ENCODE results near the gene RGS7. TPM values are rescaled to one million over a fixed set of nuclear protein-coding genes. Genes with fewer than 3 reads are reported as not detected.

Gene RGS7
- polyA plus RNA-seq, 1 donor from 2014 or later: 24.2 TPM

DNA sequence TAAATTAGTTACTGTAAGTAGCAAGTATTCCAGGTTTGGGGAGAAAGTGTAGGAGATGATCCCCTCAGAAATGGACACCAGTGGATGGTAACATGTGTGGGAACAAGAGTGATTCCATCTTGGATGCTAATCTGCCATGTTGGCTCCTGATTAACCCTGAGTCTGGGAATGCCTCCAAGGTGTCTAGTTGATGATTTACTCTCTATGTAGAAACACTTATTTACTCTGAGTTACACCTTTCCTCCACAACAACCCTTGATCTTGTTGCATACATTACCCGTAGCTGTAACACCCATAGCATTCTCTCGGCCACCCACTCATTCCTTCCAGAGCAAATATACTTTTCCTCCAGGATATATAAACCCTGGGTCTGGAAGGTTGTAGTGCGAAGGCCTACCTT, 429.2 kb downstream of the RGS7 start:
- Histone ChIP-seq H3K9ac (ENCODE audit: low read length) (no peak overlapping the region), H3K9me2 (ENCODE audit: insufficient read depth, low read length) (no peaks in the 10 kb centered on the region), H3K36me3 (ENCODE audit: insufficient read depth, low read length) (no peaks in the 10 kb centered on the region), H3K27me3 (ENCODE audit: insufficient read depth, low read depth, low read length) (no peaks in the 10 kb centered on the region), H4K20me1 (ENCODE audit: insufficient read depth) (no peaks in the 10 kb centered on the region), H2AFZ (ENCODE audit: low read depth, low read length) (no peak overlapping the region), H3K27ac (ENCODE audit: low read length) (no peak overlapping the region), H3K9me3 (ENCODE audit: low read length) (no peaks in the 10 kb centered on the region), H3K4me2 (ENCODE audit: low read length) (no peak overlapping the region), H3K79me2 (replicated peaks; ENCODE audit: insufficient read depth, low read length) (no peaks in the 10 kb centered on the region), H3K4me3 (ENCODE audit: low read length) (no peak overlapping the region), H3F3A (ENCODE audit: insufficient read depth, low read length, poor library complexity, severe bottlenecking) (no peaks in the 10 kb centered on the region)
- TF ChIP-seq, protein P1, sequence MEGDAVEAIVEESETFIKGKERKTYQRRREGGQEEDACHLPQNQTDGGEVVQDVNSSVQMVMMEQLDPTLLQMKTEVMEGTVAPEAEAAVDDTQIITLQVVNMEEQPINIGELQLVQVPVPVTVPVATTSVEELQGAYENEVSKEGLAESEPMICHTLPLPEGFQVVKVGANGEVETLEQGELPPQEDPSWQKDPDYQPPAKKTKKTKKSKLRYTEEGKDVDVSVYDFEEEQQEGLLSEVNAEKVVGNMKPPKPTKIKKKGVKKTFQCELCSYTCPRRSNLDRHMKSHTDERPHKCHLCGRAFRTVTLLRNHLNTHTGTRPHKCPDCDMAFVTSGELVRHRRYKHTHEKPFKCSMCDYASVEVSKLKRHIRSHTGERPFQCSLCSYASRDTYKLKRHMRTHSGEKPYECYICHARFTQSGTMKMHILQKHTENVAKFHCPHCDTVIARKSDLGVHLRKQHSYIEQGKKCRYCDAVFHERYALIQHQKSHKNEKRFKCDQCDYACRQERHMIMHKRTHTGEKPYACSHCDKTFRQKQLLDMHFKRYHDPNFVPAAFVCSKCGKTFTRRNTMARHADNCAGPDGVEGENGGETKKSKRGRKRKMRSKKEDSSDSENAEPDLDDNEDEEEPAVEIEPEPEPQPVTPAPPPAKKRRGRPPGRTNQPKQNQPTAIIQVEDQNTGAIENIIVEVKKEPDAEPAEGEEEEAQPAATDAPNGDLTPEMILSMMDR (IDR thresholded peaks at IDR 0.05; ENCODE audit: poor library complexity, severe bottlenecking): no peak
- TF ChIP-seq, protein P2, sequence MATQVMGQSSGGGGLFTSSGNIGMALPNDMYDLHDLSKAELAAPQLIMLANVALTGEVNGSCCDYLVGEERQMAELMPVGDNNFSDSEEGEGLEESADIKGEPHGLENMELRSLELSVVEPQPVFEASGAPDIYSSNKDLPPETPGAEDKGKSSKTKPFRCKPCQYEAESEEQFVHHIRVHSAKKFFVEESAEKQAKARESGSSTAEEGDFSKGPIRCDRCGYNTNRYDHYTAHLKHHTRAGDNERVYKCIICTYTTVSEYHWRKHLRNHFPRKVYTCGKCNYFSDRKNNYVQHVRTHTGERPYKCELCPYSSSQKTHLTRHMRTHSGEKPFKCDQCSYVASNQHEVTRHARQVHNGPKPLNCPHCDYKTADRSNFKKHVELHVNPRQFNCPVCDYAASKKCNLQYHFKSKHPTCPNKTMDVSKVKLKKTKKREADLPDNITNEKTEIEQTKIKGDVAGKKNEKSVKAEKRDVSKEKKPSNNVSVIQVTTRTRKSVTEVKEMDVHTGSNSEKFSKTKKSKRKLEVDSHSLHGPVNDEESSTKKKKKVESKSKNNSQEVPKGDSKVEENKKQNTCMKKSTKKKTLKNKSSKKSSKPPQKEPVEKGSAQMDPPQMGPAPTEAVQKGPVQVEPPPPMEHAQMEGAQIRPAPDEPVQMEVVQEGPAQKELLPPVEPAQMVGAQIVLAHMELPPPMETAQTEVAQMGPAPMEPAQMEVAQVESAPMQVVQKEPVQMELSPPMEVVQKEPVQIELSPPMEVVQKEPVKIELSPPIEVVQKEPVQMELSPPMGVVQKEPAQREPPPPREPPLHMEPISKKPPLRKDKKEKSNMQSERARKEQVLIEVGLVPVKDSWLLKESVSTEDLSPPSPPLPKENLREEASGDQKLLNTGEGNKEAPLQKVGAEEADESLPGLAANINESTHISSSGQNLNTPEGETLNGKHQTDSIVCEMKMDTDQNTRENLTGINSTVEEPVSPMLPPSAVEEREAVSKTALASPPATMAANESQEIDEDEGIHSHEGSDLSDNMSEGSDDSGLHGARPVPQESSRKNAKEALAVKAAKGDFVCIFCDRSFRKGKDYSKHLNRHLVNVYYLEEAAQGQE (IDR thresholded peaks at IDR 0.05; ENCODE audit: borderline replicate concordance): no peak
- TF ChIP-seq POLR2AphosphoS5 (IDR thresholded peaks at IDR 0.05) (no peak), RAD21 (conservative IDR thresholded peaks at IDR 0.05) (no peak), TAF1 (IDR thresholded peaks at IDR 0.05; ENCODE audit: low read depth) (no peak), SMC3 (conservative IDR thresholded peaks at IDR 0.05; ENCODE audit: poor library complexity) (no peak), EZH2 (IDR thresholded peaks at IDR 0.05; ENCODE audit: borderline replicate concordance, insufficient read depth, low read length, poor library complexity, severe bottlenecking) (no peak), MXI1 (conservative IDR thresholded peaks at IDR 0.05; ENCODE audit: poor library complexity, severe bottlenecking) (no peak), EP300 (conservative IDR thresholded peaks at IDR 0.05; ENCODE audit: poor library complexity, severe bottlenecking) (no peak)

DNA sequence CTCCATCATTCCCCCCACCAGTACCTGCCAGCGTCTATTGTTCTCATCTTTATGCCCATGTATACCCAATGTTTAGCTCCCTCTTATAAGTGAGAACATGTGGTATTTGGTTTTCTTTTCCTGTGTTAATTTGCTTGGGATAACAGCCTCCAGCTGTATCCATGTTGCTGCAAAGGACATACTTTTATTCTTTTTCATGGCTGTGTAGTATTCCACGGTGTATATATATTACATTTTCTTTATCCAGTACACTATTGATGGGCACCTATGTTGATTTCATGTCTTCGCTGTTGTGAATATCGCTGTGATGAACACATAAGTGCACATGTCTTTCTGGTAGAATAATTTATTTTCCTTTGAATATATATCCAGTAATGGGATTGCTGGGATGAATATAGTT, 431.7 kb downstream of the RGS7 start:
- Histone ChIP-seq H3K36me3 (ENCODE audit: insufficient read depth, low read length) (no peaks in the 10 kb centered on the region), H3K79me2 (replicated peaks; ENCODE audit: insufficient read depth, low read length) (no peaks in the 10 kb centered on the region), H3K4me3 (ENCODE audit: low read length) (no peak overlapping the region), H3F3A (ENCODE audit: insufficient read depth, low read length, poor library complexity, severe bottlenecking) (no peaks in the 10 kb centered on the region), H3K9me3 (ENCODE audit: low read length) (no peaks in the 10 kb centered on the region), H3K9me2 (ENCODE audit: insufficient read depth, low read length) (no peaks in the 10 kb centered on the region), H3K27me3 (ENCODE audit: insufficient read depth, low read depth, low read length) (no peaks in the 10 kb centered on the region), H4K20me1 (ENCODE audit: insufficient read depth) (no peaks in the 10 kb centered on the region), H2AFZ (ENCODE audit: low read depth, low read length) (no peak overlapping the region), H3K9ac (ENCODE audit: low read length) (no peak overlapping the region), H3K27ac (ENCODE audit: low read length) (no peak overlapping the region), H3K4me2 (ENCODE audit: low read length) (no peak overlapping the region)
- no peak for TF ChIP-seq SMC3 (conservative IDR thresholded peaks at IDR 0.05; ENCODE audit: poor library complexity)
- TF ChIP-seq RAD21 (conservative IDR thresholded peaks at IDR 0.05): no peak
- TF ChIP-seq TAF1 (IDR thresholded peaks at IDR 0.05; ENCODE audit: low read depth): no peak
- no peak for TF ChIP-seq MXI1 (conservative IDR thresholded peaks at IDR 0.05; ENCODE audit: poor library complexity, severe bottlenecking)
- no peak for TF ChIP-seq EP300 (conservative IDR thresholded peaks at IDR 0.05; ENCODE audit: poor library complexity, severe bottlenecking)
